H9 (cell line): ENCODE results near the gene TTC31. TPM values are rescaled to one million over a fixed set of nuclear protein-coding genes. Genes with fewer than 3 reads are reported as not detected.

Experiments used
- DNase-seq: peaks from one replicate; pipeline ENCODE4 v3.0.0-alpha.2; 2017
- H2AFZ ChIP-seq: one replicate; pipeline ENCODE4 v1.6.1; 2013; ENCODE audit warnings: mild to moderate bottlenecking, low read length, control low read depth, moderate library complexity
- H2AK5ac ChIP-seq: 2 replicates; pipeline ENCODE4 v1.6.1; 2013; ENCODE audit warnings: low read length, control low read depth, mixed read lengths; ENCODE audit not compliant: insufficient read length
- H2BK120ac ChIP-seq: one replicate; pipeline ENCODE4 v1.6.1; 2013; ENCODE audit warnings: low read depth, mild to moderate bottlenecking, low read length, control low read depth, inconsistent platforms; ENCODE audit not compliant: poor library complexity, severe bottlenecking
- H2BK12ac ChIP-seq: 2 replicates; pipeline ENCODE4 v1.6.1; 2013; ENCODE audit warnings: low read length, control low read depth, mixed read lengths, low read depth; ENCODE audit not compliant: insufficient read length
- H2BK15ac ChIP-seq: 2 replicates; pipeline ENCODE4 v1.6.1; 2013; ENCODE audit warnings: low read depth, low read length, control low read depth
- H2BK20ac ChIP-seq: one replicate; pipeline ENCODE4 v1.6.1; 2013; ENCODE audit warnings: low read depth, mild to moderate bottlenecking, low read length, control low read depth, inconsistent platforms; ENCODE audit not compliant: poor library complexity, severe bottlenecking
- H2BK5ac ChIP-seq: 2 replicates; pipeline ENCODE4 v1.6.1; 2013; ENCODE audit warnings: low read length, control low read depth, mixed read lengths; ENCODE audit not compliant: insufficient read length
- H3K14ac ChIP-seq: 2 replicates; pipeline ENCODE4 v1.6.1; 2013; ENCODE audit warnings: low read length, control low read depth; ENCODE audit not compliant: insufficient read depth
- H3K18ac ChIP-seq: 2 replicates; pipeline ENCODE4 v1.6.1; 2013; ENCODE audit warnings: low read depth, mild to moderate bottlenecking, mixed read lengths, low read length, control low read depth; ENCODE audit not compliant: insufficient read length
- H3K23ac ChIP-seq: 2 replicates; pipeline ENCODE4 v1.6.1; 2013; ENCODE audit warnings: low read length, control low read depth, mixed read lengths, low read depth; ENCODE audit not compliant: insufficient read length
- H3K23me2 ChIP-seq: 2 replicates; pipeline ENCODE4 v1.6.1; 2013; ENCODE audit warnings: low read depth, mild to moderate bottlenecking, mixed read lengths, low read length, control low read depth; ENCODE audit not compliant: insufficient read length, poor library complexity, severe bottlenecking
- H3K27ac ChIP-seq: 2 replicates; pipeline ENCODE4 v1.5.1; 2013; ENCODE audit warnings: low read length, control low read depth, mixed read lengths, low read depth; ENCODE audit not compliant: insufficient read length
- H3K27me3 ChIP-seq: 2 replicates; pipeline ENCODE4 v1.6.1; 2013; ENCODE audit warnings: low read length, control low read depth, inconsistent platforms; ENCODE audit not compliant: insufficient read depth
- H3K4ac ChIP-seq: 2 replicates; pipeline ENCODE4 v1.6.1; 2013; ENCODE audit warnings: low read depth, mild to moderate bottlenecking, control low read depth, inconsistent platforms, low read length, moderate library complexity
- H3K4me1 ChIP-seq: 2 replicates; pipeline ENCODE4 v1.6.1; 2013; ENCODE audit warnings: low read length, control low read depth, inconsistent platforms; ENCODE audit not compliant: insufficient read depth
- H3K4me2 ChIP-seq: 2 replicates; pipeline ENCODE4 v1.6.1; 2013; ENCODE audit warnings: low read length, control low read depth, mixed read lengths; ENCODE audit not compliant: insufficient read length, insufficient read depth
- H3K56ac ChIP-seq: 2 replicates; pipeline ENCODE4 v1.6.1; 2013; ENCODE audit warnings: low read depth, mild to moderate bottlenecking, mixed read lengths, low read length, control low read depth; ENCODE audit not compliant: insufficient read length
- H3K79me1 ChIP-seq: 2 replicates; pipeline ENCODE4 v1.6.1; 2013; ENCODE audit warnings: low read depth, mild to moderate bottlenecking, moderate library complexity, low read length, control low read depth, inconsistent platforms; ENCODE audit not compliant: insufficient read depth, poor library complexity, severe bottlenecking
- H3K79me2 ChIP-seq: 2 replicates; pipeline ENCODE4 v1.6.1; 2013; ENCODE audit warnings: low read length, control low read depth, inconsistent platforms; ENCODE audit not compliant: insufficient read depth
- H3K9ac ChIP-seq: 2 replicates; pipeline ENCODE4 v1.6.1; 2013; ENCODE audit warnings: low read length, control low read depth, mixed read lengths; ENCODE audit not compliant: insufficient read length; ENCODE audit errors: extremely low read depth
- H3K9me3 ChIP-seq: one replicate; pipeline ENCODE4 v1.6.1; 2013; ENCODE audit warnings: low read depth, low read length, inconsistent platforms; ENCODE audit not compliant: control insufficient read depth
- H3T11ph ChIP-seq: one replicate; pipeline ENCODE4 v1.6.1; 2013; ENCODE audit warnings: mild to moderate bottlenecking, low read length, control low read depth, inconsistent platforms
- H4K20me1 ChIP-seq: one replicate; pipeline ENCODE4 v1.6.1; 2013; ENCODE audit not compliant: control insufficient read depth, insufficient read length, insufficient read depth
- H4K5ac ChIP-seq: 2 replicates; pipeline ENCODE4 v1.6.1; 2013; ENCODE audit warnings: low read depth, mild to moderate bottlenecking, mixed read lengths, low read length, control low read depth; ENCODE audit not compliant: insufficient read length
- H4K8ac ChIP-seq: replicated peaks from 2 replicates; pipeline ENCODE4 v1.6.1; 2013; ENCODE audit warnings: low read length, control low read depth, mixed read lengths, low read depth; ENCODE audit not compliant: insufficient read length
- H4K91ac ChIP-seq: 2 replicates; pipeline ENCODE4 v1.6.1; 2013; ENCODE audit warnings: low read depth, mild to moderate bottlenecking, moderate library complexity, mixed read lengths, low read length, control low read depth; ENCODE audit not compliant: insufficient read length
- H3K27ac Mint-ChIP-seq, 3 experiments: 2 replicates in 2 of 3; 3 replicates in 1 of 3; pipeline ENCODE4 v1.8.0; 2020 to 2021; ENCODE audit warnings: mixed read lengths in 3 of 3, mild to moderate bottlenecking in 1 of 3, moderate library complexity in 1 of 3
- H3K27me3 Mint-ChIP-seq: 2 replicates; pipeline ENCODE4 v1.8.0; 2021; ENCODE audit warnings: low read depth, mild to moderate bottlenecking, moderate library complexity, mixed read lengths
- H3K36me3 Mint-ChIP-seq, 3 experiments: 2 replicates in 2 of 3; 3 replicates in 1 of 3; pipeline ENCODE4 v1.8.0; 2020 to 2021; ENCODE audit warnings: low read depth in 3 of 3, mixed read lengths in 3 of 3; ENCODE audit not compliant: insufficient read depth in 1 of 3
- H3K4me1 Mint-ChIP-seq, 2 experiments: 2 replicates each; pipeline ENCODE4 v1.8.0; 2020; ENCODE audit warnings: mixed read lengths in 2 of 2
- H3K4me3 Mint-ChIP-seq, 2 experiments: 2 replicates in 1 of 2; 3 replicates in 1 of 2; pipeline ENCODE4 v1.8.0; 2020 to 2021; ENCODE audit warnings: mild to moderate bottlenecking in 2 of 2, mixed read lengths in 2 of 2, moderate library complexity in 1 of 2
- H3K9me3 Mint-ChIP-seq, 2 experiments: 2 replicates in 1 of 2; 3 replicates in 1 of 2; pipeline ENCODE4 v1.8.0; 2020; ENCODE audit warnings: mild to moderate bottlenecking in 2 of 2, mixed read lengths in 2 of 2, moderate library complexity in 1 of 2
- WGBS: extraction: QIAGEN DNeasy Blood & Tissue Kit; methylation state at CpG from one replicate; pipeline ENCODE4 v1.1.7; 2013; ENCODE audit warnings: missing lambda C conversion rate, low lambda C conversion rate, mixed read lengths; ENCODE audit not compliant: insufficient read length; ENCODE audit errors: extremely low coverage; 5-methylcytosine and 5-hydroxymethylcytosine counted together
- total RNA-seq: library from RNA; stranded (reverse); gene quantifications from 2 replicates; pipeline ENCODE4 v1.2.1, GENCODE V29; 2021
- TF ChIP-seq, protein P1 (sequence below): fragments of 200-600 bp; sonication (generic); conservative IDR thresholded peaks from 3 replicates; pipeline ENCODE4 v1.8.0; 2021; ENCODE audit warnings: antibody characterized with exemption, mild to moderate bottlenecking

Gene TTC31
- total RNA-seq, 1 experiment from 2014 or later, result 33.3 TPM

GRCh38 chr2:74489906-74490305 is 7.0 kb downstream of the TTC31 start:
- no peak overlapping the region for H2BK120ac ChIP-seq
- H4K20me1 ChIP-seq, result no peaks in the 10 kb centered on the region
- no peaks in the 10 kb centered on the region for H3K79me1 ChIP-seq
- WGBS, result no CpG with 5 or more reads among the region's 9 CpGs
- no peak overlapping the region for H3K18ac ChIP-seq
- H2BK20ac ChIP-seq, result no peak overlapping the region
- no peak overlapping the region for H2BK15ac ChIP-seq
- H3K14ac ChIP-seq, result no peak overlapping the region
- H2AFZ ChIP-seq, result no peak overlapping the region
- H3K9me3 ChIP-seq, result no peaks in the 10 kb centered on the region
- no peaks in the 10 kb centered on the region for H3K4me1 Mint-ChIP-seq
- H2BK12ac ChIP-seq, result no peak overlapping the region
- no peak overlapping the region for H3K56ac ChIP-seq
- no peak overlapping the region for H4K8ac ChIP-seq
- no peak overlapping the region for H3K27ac Mint-ChIP-seq
- no peaks in the 10 kb centered on the region; the same call in 1 of the 2 replicates for H3K27me3 ChIP-seq
- no peak for DNase-seq
- H3K4ac ChIP-seq, result no peak overlapping the region
- no peaks in the 10 kb centered on the region for H3K79me2 ChIP-seq
- no peak overlapping the region for H3K9ac ChIP-seq
- H4K5ac ChIP-seq, result no peak overlapping the region
- no peak overlapping the region for H3K4me3 Mint-ChIP-seq
- no peak overlapping the region for H2BK5ac ChIP-seq
- no peak overlapping the region for H4K91ac ChIP-seq
- H3K4me1 ChIP-seq, result no peaks in the 10 kb centered on the region
- no peak overlapping the region for H3K27ac ChIP-seq
- no peaks in the 10 kb centered on the region for H3K23me2 ChIP-seq
- peaks cover 28 to 67% (median 62%) of the 10 kb centered on the region in 3 experiments for H3K36me3 Mint-ChIP-seq
- no peak overlapping the region for H3K23ac ChIP-seq
- peaks cover 6% of the 10 kb centered on the region for H3K27me3 Mint-ChIP-seq
- H2AK5ac ChIP-seq, result no peak overlapping the region
- H3T11ph ChIP-seq, result no peak overlapping the region
- H3K9me3 Mint-ChIP-seq, result no peaks in the 10 kb centered on the region
- no peak overlapping the region for H3K4me2 ChIP-seq
- TF ChIP-seq, protein P1, sequence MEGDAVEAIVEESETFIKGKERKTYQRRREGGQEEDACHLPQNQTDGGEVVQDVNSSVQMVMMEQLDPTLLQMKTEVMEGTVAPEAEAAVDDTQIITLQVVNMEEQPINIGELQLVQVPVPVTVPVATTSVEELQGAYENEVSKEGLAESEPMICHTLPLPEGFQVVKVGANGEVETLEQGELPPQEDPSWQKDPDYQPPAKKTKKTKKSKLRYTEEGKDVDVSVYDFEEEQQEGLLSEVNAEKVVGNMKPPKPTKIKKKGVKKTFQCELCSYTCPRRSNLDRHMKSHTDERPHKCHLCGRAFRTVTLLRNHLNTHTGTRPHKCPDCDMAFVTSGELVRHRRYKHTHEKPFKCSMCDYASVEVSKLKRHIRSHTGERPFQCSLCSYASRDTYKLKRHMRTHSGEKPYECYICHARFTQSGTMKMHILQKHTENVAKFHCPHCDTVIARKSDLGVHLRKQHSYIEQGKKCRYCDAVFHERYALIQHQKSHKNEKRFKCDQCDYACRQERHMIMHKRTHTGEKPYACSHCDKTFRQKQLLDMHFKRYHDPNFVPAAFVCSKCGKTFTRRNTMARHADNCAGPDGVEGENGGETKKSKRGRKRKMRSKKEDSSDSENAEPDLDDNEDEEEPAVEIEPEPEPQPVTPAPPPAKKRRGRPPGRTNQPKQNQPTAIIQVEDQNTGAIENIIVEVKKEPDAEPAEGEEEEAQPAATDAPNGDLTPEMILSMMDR, result no peak
